NT2/D1 (cell line): ENCODE results near the gene TTLL4.
"Not testable (repeated sequence)": the region's sequence is repeated elsewhere in the genome, so short reads cannot be mapped to it uniquely, and the experiment has no call there.

Experiments
- DNase-seq: peaks from one replicate; pipeline ENCODE4 v3.0.0-alpha.2; 2011; ENCODE audit warnings: low read depth, low spot score
- H3K27me3 ChIP-seq: 2 replicates; pipeline ENCODE4 v1.6.0; 2011; ENCODE audit warnings: mild to moderate bottlenecking; ENCODE audit not compliant: insufficient read length, insufficient read depth
- H3K36me3 ChIP-seq: 2 replicates; pipeline ENCODE4 v1.6.1; 2011; ENCODE audit warnings: mild to moderate bottlenecking, low read length, mixed read lengths; ENCODE audit not compliant: insufficient read depth, insufficient read length
- H3K4me1 ChIP-seq: 2 replicates; pipeline ENCODE4 v1.5.1; 2011; ENCODE audit not compliant: insufficient read depth, insufficient read length
- H3K4me3 ChIP-seq: 2 replicates; pipeline ENCODE4 v1.5.1; 2011; ENCODE audit warnings: low read depth; ENCODE audit not compliant: insufficient read length
- H3K9ac ChIP-seq: 2 replicates; pipeline ENCODE4 v1.6.0; 2011; ENCODE audit warnings: low read depth; ENCODE audit not compliant: insufficient read length
- H3K9me3 ChIP-seq: 2 replicates; pipeline ENCODE4 v1.5.1; 2011; ENCODE audit warnings: mild to moderate bottlenecking, low read length; ENCODE audit not compliant: insufficient read depth
- SUZ12 ChIP-seq: IDR thresholded peaks from 2 replicates; pipeline ENCODE4 v1.6.1; 2011; ENCODE audit not compliant: insufficient read length, insufficient read depth; ENCODE audit errors: extremely low read depth
- YY1 ChIP-seq: IDR thresholded peaks from 2 replicates; pipeline ENCODE4 v1.6.1; 2011; ENCODE audit not compliant: insufficient read length, insufficient read depth
- ZNF274 ChIP-seq: IDR thresholded peaks from 2 replicates; pipeline ENCODE4 v1.6.1; 2011; ENCODE audit warnings: mild to moderate bottlenecking, low read depth, low read length

TTLL4 gene

DNA sequence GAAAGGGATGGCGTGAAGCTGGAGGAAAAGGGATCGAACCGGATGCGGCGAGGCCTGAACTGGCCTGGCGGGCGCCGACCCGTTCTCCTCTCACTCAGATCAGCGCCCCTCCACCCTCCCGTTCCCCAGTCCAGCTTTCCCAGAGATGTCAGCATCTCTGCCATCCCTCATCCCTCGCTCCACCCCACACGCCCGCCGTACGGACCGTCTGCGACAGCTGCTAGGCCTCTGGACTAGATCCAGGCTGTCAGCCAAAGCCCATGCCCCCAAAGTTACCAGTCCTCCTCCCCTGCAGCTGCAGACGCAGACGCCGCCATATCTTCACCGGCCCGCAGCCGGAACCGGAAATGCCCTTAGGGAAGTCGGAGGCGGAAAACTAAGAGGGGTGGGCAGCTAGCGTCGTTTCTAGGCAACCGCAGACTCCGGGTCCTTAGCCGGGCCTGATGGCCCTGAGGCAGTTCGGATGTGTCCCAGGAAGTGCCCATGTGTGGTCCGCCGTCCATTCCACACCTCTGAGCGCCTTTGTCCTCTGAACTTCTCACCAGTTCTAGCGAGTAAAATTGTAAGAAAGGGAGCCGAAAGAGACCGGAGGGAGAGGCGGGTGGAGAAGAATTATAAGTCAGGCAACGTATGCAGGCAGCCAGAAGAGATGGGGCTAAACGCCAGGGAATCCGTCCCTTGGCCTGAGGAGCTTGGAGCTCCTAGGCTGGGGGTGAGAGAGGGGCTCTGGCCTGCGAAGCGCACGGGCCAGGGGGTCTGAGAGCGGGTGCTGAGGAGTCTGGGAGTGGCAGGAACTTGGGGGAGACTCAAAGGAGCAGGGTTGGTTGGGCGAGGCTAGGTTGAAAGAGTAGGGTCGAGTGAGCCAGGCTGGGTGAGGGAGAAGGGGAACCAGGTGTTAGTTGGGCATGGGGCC is 38.7 kb upstream of the TTLL4 start, which contains the start of the genes RNF25 and STK36:
RNF25 (minus strand) TSS at position 349 of the 913 bp plus-strand sequence; CDS start at position 317, 32 bp downstream.
STK36 (plus strand) TSS at position 433 of the 913 bp plus-strand sequence. CDS start 744 bp downstream, outside the sequence.
- Histone ChIP-seq H3K9ac (peak within 1 kb of the TSS; percentile 97), H3K4me1 (no peaks in the 10 kb centered on the region)
- no peak for TF ChIP-seq SUZ12
- TF ChIP-seq YY1: peak; percentile 65

DNA sequence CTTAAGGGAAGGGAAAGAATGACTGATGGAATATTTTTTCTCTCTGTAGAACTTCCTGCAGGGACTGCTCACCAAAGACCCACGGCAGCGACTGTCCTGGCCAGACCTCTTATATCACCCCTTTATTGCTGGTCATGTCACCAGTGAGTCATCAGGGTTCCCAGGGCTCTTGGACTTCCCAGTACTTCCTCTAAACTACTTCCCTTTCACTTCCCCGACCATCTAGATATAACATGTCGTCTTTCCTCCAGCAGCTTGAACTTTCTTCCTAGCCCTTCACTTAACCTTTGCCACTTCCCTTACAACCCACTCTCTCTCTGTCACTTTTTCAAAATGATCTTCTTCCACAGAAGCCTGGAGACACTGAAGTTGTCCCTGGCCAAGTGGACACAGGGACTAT is 31.5 kb upstream of the TTLL4 start:
- Histone ChIP-seq H3K4me3 (no peak overlapping the region), H3K27me3 (no peaks in the 10 kb centered on the region), H3K36me3 (peaks cover 75% of the 10 kb centered on the region), H3K9me3 (no peaks in the 10 kb centered on the region), H3K4me1 (no peaks in the 10 kb centered on the region), H3K9ac (no peak overlapping the region)
- no peak for DNase-seq
- TF ChIP-seq SUZ12: no peak
- TF ChIP-seq ZNF274: no peak
- no peak for TF ChIP-seq YY1

More for the DNA sequence above, 38.7 kb upstream of the TTLL4 start, which contains the start of the genes RNF25 and STK36:
- Histone ChIP-seq H3K4me3 (peak within 1 kb of the TSS; percentile 96), H3K27me3 (no peaks in the 10 kb centered on the region), H3K9me3 (no peaks in the 10 kb centered on the region), H3K36me3 (peaks cover 61% of the 10 kb centered on the region)
- DNase-seq: peak; percentile 85

DNA sequence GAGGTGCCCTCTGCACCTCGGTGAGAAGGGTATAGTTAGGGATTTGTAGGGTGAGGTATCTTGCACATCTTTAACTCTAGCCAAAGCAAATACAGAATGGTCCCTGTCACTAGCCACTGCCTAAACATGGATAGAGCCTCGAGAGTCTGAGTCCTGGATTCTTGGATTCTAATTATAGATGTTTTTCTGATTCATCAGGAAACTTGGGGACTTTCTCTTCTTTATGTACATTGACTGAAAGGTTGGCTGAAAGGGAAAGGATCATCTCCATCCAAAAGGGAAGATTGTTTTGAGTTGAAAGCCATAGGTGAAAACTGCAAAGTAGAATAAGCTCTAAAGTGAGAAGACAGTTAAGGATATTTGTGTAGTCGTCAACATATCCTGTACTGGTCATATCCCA is 30.6 kb upstream of the TTLL4 start:
- no peak for TF ChIP-seq SUZ12
- TF ChIP-seq YY1: no peak
- TF ChIP-seq ZNF274: no peak
- Histone ChIP-seq H3K9me3 (no peaks in the 10 kb centered on the region), H3K27me3 (no peaks in the 10 kb centered on the region), H3K9ac (no peak overlapping the region), H3K4me1 (no peaks in the 10 kb centered on the region), H3K4me3 (no peak overlapping the region), H3K36me3 (peaks cover 71% of the 10 kb centered on the region)
- DNase-seq: no peak

DNA sequence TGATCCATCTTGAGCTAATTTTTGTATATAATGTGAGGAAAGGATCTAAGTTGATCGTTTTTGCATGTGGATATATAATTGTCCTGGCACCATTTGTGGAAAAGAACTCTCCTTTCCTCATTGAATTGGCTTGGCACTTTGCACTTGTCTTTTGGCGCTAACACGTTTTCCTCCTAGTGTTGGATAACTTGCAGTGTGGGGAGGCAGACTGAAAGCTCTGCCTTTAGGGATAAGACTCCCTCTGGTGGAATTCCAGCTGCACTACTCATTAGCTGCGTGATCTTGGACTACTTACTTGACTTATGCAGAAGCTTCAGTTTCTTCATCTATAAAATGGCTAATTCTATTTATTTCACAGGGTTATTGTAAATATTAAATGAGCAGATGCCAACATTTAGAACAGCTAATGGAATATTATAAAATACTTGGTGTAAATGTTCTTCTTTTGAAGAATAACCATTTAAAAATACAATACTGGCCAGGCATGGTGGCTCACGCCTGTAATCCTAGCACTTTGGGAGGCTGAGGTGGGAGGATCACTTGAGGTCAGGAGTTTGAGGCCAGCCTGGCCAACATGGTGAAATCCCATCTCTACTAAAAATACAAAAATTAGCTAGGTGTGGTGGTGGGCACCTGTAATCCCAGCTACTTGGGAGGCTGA is 23.1 kb upstream of the TTLL4 start:
- H3K4me1 ChIP-seq, H3K9me3 ChIP-seq, H3K9ac ChIP-seq, H3K4me3 ChIP-seq, H3K27me3 ChIP-seq: not testable (repeated sequence)
- DNase-seq: peak; percentile 72
- H3K36me3 ChIP-seq: peaks cover 54% of the 10 kb centered on the region

DNA sequence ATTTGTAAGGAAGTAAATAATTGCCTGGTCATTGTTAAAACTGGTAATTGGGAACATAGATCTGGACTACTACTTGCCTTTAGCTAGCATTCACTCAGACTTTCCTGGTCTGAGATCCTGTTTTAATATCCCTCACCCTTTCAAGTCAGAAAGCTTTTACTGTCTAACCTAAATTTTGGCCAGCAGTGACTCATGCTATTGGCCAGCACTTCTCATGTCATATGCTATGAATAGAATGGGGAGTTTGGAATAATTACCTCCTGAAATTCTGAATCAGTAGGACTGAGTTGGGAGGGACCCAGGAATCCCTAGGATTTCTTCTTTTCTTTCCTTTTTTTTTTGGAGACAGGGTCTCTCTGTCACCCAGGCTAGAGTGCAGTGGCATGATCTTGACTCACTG is 19.4 kb upstream of the TTLL4 start:
- Histone ChIP-seq H3K9me3 (no peaks in the 10 kb centered on the region), H3K36me3 (peaks cover 60% of the 10 kb centered on the region), H3K4me1 (peaks cover 7% of the 10 kb centered on the region), H3K9ac (no peak overlapping the region), H3K27me3 (no peaks in the 10 kb centered on the region), H3K4me3 (no peak overlapping the region)
- TF ChIP-seq SUZ12 (no peak), YY1 (no peak), ZNF274 (no peak)
- no peak for DNase-seq

DNA sequence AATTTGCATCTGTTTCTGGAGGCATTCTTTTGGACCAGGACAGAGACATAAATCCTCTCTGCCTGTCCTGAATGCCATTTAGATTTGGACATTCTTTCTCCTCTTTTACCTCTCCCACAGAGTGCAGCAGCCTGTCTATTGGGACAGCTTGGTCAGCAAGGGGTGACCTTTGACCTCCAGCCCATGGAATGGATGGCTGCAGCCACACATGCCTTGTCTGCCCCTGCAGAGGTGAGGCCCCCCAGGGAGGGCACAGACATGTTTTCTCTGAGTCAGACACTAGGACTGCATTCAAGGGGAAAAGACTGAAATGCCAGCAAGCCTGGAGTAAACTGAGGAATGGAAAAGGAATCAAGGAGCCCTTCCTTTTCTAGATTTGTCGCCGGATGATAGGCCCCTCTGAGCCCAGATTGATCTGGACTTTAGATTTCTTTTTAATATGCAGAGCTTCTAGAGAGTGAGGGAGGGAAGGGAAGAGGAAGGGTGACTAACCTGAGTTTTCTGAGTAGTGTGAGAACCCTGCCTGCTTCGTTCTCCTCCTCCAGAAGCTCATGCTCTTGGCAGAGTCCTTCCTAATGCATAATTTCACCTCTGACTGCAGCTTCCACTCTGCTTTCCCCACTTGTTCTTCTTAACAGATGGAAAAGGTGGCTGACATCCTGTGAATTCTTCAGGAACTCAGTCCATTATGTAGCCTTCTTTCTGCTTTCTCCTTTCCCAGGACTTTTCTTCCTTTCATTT is 16.1 kb upstream of the TTLL4 start:
- Histone ChIP-seq H3K36me3 (peaks cover 79% of the 10 kb centered on the region), H3K27me3 (no peaks in the 10 kb centered on the region), H3K9ac (no peak overlapping the region), H3K4me1 (peaks cover 7% of the 10 kb centered on the region), H3K9me3 (no peaks in the 10 kb centered on the region), H3K4me3 (no peak overlapping the region)
- no peak for DNase-seq
- TF ChIP-seq YY1: no peak
- TF ChIP-seq SUZ12: no peak
- TF ChIP-seq ZNF274: no peak

DNA sequence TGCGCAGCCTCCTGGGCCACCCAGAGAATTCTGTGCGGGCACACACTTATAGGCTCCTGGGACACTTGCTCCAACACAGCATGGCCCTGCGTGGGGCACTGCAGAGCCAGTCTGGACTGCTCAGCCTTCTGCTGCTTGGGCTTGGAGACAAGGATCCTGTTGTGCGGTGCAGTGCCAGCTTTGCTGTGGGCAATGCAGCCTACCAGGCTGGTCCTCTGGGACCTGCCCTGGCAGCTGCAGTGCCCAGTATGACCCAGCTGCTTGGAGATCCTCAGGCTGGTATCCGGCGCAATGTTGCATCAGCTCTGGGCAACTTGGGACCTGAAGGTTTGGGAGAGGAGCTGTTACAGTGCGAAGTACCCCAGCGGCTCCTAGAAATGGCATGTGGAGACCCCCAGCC is 11.8 kb upstream of the TTLL4 start:
- DNase-seq: no peak
- peaks cover 2% of the 10 kb centered on the region for H3K4me1 ChIP-seq
- H3K9me3 ChIP-seq: no peaks in the 10 kb centered on the region
- TF ChIP-seq YY1 (no peak), SUZ12 (no peak), ZNF274 (no peak)
- no peaks in the 10 kb centered on the region for H3K27me3 ChIP-seq
- no peak overlapping the region for H3K4me3 ChIP-seq
- H3K36me3 ChIP-seq: peaks cover 67% of the 10 kb centered on the region
- H3K9ac ChIP-seq: no peak overlapping the region
